Measurements from ENCODE around the gene CNTN4. TPM values are rescaled to one million over a fixed set of nuclear protein-coding genes. Genes with fewer than 3 reads are reported as not detected.

The CNTN4 gene
- total and polyA plus RNA-seq, 2 donors (not counting 3 experiments of a cell fraction or from before 2014, with no cell fraction given) = not detected

DNA sequence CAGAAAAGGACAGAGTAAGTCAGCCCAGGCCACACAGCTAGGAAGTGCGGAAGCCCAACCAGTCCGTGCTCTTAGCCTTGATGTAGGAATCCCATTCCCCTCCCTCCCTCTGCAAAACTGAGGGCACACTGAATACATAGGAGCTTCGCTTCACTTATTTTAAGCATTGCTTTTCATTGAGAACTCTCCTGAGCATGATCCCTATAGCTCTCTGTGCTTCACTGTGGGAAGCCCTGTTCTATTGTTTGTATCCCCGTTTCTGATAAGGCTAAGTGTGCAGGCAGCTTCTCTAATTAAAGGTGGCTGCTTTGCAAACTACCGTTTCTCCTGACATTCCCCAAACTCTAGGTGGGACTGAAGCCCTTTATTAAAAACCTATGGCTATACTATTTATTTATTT, 981.6 kb downstream of the CNTN4 start:
- FAIRE-seq = no peak
- intact Hi-C loops (cut with micrococcal nuclease) (no loop called here), dilution Hi-C loops (cut with MboI; ENCODE audit: extremely low pct_ligation_motif_present, low sequenced_read_pairs) (no loop called here)
- CTCF ChIA-PET = no interaction called here
- no peak for TF ChIP-seq POLR2A (IDR thresholded peaks at IDR 0.05; ENCODE audit: low read depth, low read length)
- no peak for TF ChIP-seq POLR2AphosphoS5 (IDR thresholded peaks at IDR 0.05; ENCODE audit: insufficient read depth, low read depth, low read length)
- TF ChIP-seq FOS (IDR thresholded peaks at IDR 0.05; ENCODE audit: borderline replicate concordance, insufficient read depth, low read length) = no peak
- TF ChIP-seq, protein P1, sequence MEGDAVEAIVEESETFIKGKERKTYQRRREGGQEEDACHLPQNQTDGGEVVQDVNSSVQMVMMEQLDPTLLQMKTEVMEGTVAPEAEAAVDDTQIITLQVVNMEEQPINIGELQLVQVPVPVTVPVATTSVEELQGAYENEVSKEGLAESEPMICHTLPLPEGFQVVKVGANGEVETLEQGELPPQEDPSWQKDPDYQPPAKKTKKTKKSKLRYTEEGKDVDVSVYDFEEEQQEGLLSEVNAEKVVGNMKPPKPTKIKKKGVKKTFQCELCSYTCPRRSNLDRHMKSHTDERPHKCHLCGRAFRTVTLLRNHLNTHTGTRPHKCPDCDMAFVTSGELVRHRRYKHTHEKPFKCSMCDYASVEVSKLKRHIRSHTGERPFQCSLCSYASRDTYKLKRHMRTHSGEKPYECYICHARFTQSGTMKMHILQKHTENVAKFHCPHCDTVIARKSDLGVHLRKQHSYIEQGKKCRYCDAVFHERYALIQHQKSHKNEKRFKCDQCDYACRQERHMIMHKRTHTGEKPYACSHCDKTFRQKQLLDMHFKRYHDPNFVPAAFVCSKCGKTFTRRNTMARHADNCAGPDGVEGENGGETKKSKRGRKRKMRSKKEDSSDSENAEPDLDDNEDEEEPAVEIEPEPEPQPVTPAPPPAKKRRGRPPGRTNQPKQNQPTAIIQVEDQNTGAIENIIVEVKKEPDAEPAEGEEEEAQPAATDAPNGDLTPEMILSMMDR (IDR thresholded peaks at IDR 0.05; ENCODE audit: extremely low read depth in 1 of 2, insufficient read depth in 1 of 2, low read depth in 1 of 2, low read length in 2 of 2) = no peak
- TF ChIP-seq EZH2 (IDR thresholded peaks at IDR 0.05; ENCODE audit: borderline replicate concordance, low read depth, low read length, severe bottlenecking) = no peak
- TF ChIP-seq MYC (IDR thresholded peaks at IDR 0.05; ENCODE audit: low read depth, low read length) = no peak
- TF ChIP-seq, protein P2, sequence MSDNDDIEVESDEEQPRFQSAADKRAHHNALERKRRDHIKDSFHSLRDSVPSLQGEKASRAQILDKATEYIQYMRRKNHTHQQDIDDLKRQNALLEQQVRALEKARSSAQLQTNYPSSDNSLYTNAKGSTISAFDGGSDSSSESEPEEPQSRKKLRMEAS (IDR thresholded peaks at IDR 0.05; ENCODE audit: insufficient read depth, insufficient read length) = no peak
- H3K9me3 ChIP-seq (replicated peaks; ENCODE audit: control insufficient read depth, insufficient read depth, low read length) = no peaks in the 10 kb centered on the region
- no peaks in the 10 kb centered on the region for H3K4me1 ChIP-seq (ENCODE audit: control insufficient read depth, extremely low read depth, insufficient read depth, low read length)
- H2AFZ ChIP-seq (ENCODE audit: low read depth, low read length) = no peak overlapping the region
- H3K4me3 ChIP-seq (replicated peaks in 1 of 3; ENCODE audit: insufficient read depth in 1 of 3, low read depth in 1 of 3, low read length in 3 of 3) = no peak overlapping the region
- POLR2A ChIA-PET = no interaction called here
- BruUV-seq (replicated peaks) = no TSS peak
- no peaks in the 10 kb centered on the region for H3K27me3 ChIP-seq (ENCODE audit: control insufficient read depth in 2 of 2, insufficient read depth in 2 of 2, low read length in 2 of 2)
- H3K9me1 ChIP-seq (replicated peaks; ENCODE audit: control insufficient read depth, extremely low read depth, insufficient read depth, low read length) = no peaks in the 10 kb centered on the region
- H3K9ac ChIP-seq (replicated peaks; ENCODE audit: extremely low read depth, insufficient read depth, low read length) = no peak overlapping the region
- H4K20me1 ChIP-seq (replicated peaks; ENCODE audit: control insufficient read depth, extremely low read depth, insufficient read depth, low read length) = no peaks in the 10 kb centered on the region
- no peak for DNase-seq (ENCODE audit: low read depth, low spot score)
- H3K4me2 ChIP-seq (ENCODE audit: insufficient read depth, low read length) = no peak overlapping the region
- no peak overlapping the region for H3K27ac ChIP-seq (ENCODE audit: insufficient read depth, low read depth, low read length)
- H3K79me2 ChIP-seq (ENCODE audit: control insufficient read depth, insufficient read depth, low read length) = no peaks in the 10 kb centered on the region
- H3K36me3 ChIP-seq (ENCODE audit: control insufficient read depth in 2 of 2, extremely low read depth in 1 of 2, insufficient read depth in 2 of 2, low read length in 2 of 2) = no peaks in the 10 kb centered on the region

Measured in endothelial cell of umbilical vein (primary cell).